HUES48 (cell line): ENCODE data around the gene MBOAT1.

Experiments
- H3K27ac ChIP-seq: one replicate; pipeline ENCODE4 v1.7.0; 2013; ENCODE audit warnings: low read depth, low read length, inconsistent platforms
- H3K27me3 ChIP-seq: 2 replicates; pipeline ENCODE4 v1.6.1; 2013; ENCODE audit warnings: mild to moderate bottlenecking, low read length; ENCODE audit not compliant: control insufficient read depth, insufficient read depth
- H3K36me3 ChIP-seq: 2 replicates; pipeline ENCODE4 v1.6.1; 2013; ENCODE audit warnings: low read length; ENCODE audit not compliant: control insufficient read depth, insufficient read depth
- H3K4me1 ChIP-seq: 2 replicates; pipeline ENCODE4 v1.6.1; 2013; ENCODE audit warnings: mild to moderate bottlenecking, low read length; ENCODE audit not compliant: control insufficient read depth, insufficient read depth
- H3K4me3 ChIP-seq: 2 replicates; pipeline ENCODE4 v1.5.1; 2013; ENCODE audit warnings: mild to moderate bottlenecking, low read depth, low read length
- H3K9ac ChIP-seq: 2 replicates; pipeline ENCODE4 v1.6.1; 2013; ENCODE audit warnings: mild to moderate bottlenecking, low read depth, low read length, moderate library complexity
- H3K9me3 ChIP-seq: 2 replicates; pipeline ENCODE4 v1.6.1; 2013; ENCODE audit warnings: low read length; ENCODE audit not compliant: control insufficient read depth, insufficient read depth

MBOAT1 gene

DNA sequence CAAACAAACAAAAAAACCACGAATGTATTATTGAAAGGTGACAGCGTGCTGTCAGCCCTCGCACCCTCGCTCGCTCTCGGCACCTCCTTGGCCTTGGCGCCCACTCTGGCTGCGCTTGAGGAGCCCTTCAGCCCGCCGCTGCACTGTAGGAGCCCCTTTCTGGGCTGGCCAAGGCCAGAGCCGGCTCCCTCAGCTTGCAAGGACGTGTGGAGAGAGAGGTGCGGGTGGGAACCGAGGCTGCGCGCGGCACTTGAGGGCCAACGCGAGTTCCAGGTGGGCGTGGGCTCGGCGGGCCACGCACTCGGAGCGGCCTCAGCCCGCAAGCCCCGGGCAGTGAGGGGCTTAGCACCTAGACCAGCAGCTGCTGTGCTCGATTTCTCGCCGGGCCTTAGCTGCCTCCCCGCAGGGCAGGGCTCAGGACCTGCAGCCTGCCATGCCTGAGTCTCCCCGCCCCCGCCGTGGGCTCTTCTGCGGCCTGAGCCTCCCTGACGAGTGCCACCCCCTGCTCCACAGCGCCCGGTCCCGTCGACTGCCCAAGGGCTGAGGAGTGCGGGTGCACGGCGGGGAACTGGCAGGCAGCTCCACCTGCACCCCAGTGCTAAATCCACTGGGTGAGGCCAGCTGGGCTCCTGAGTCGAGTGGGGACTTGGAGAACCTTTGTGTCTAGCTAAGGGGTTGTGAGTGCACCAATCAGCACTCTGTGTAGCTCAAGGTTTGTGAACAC lies 20.9 kb upstream of the MBOAT1 start:
- Histone ChIP-seq H3K27me3 (no peaks in the 10 kb centered on the region), H3K4me1 (peaks cover 12% of the 10 kb centered on the region; the same call in 1 of the 2 replicates)

DNA sequence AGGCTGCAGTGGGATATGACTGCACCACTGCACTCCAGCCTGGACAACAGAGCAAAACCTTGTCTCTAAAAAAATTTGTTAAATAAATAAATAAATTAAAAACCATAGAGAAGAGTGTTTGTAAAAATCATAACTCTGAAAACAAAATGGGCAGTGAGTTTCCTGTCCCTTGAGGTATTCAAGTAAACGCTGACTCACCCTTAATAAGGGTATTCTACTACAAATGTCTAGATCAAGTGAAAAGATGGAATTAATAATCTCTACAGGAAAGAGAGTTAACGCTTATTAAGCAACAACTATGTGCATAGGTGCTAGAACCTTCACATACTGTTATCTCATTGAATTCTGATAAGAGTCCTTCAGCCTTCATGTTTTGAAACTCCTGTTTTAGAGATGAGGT lies 19.9 kb upstream of the MBOAT1 start:
- Histone ChIP-seq H3K27ac (no peak overlapping the region), H3K36me3 (no peaks in the 10 kb centered on the region), H3K9me3 (no peaks in the 10 kb centered on the region; the same call in 1 of the 2 replicates), H3K4me3 (no peak overlapping the region), H3K4me1 (0 out of 2 replicates have a peak, but pooled peaks cover 5% of the 10 kb centered on the region), H3K9ac (no peak overlapping the region), H3K27me3 (no peaks in the 10 kb centered on the region)

More for the DNA sequence above, 20.9 kb upstream of the MBOAT1 start:
- Histone ChIP-seq H3K9me3 (no peaks in the 10 kb centered on the region; the same call in 1 of the 2 replicates), H3K9ac (no peak overlapping the region), H3K27ac (no peak overlapping the region), H3K4me3 (no peak overlapping the region), H3K36me3 (no peaks in the 10 kb centered on the region)

DNA sequence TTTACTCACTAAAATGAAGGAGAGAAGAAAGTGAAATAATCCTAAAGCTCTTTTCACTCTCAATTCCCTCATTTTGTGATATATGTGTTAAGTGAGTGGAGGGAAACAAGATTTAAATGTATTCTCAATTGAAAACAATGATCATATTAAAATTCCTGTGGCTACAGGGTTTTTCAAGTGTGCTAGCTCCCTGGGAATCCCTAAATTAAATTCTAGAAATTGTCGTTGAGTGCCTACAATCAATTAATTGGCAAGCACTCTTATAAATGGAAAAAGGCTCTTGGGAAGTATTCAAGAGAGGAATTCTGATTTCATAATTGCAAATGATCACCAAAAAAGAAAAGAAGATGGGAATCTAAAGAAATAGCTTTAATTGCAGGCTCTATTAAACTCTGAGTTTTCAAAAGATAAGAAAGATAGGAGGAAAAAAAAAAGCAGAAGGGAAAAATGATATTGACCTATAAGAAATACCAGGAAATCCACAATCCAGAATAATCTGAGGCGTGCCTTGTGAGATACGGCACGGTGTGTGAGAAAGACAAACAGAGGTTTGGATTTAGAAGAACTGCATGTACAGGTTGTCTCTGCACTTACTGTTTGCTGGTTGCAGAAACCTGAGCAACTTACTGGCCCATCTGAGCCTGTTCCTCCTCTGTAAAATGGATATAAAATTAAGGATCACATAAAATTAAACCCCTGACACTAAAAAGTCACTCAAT lies 18.3 kb upstream of the MBOAT1 start:
- Histone ChIP-seq H3K36me3 (no peaks in the 10 kb centered on the region), H3K4me3 (no peak overlapping the region), H3K27me3 (no peaks in the 10 kb centered on the region), H3K9ac (no peak overlapping the region), H3K9me3 (no peaks in the 10 kb centered on the region; the same call in 1 of the 2 replicates), H3K27ac (no peak overlapping the region), H3K4me1 (0 out of 2 replicates have a peak, but pooled peaks cover 5% of the 10 kb centered on the region)

DNA sequence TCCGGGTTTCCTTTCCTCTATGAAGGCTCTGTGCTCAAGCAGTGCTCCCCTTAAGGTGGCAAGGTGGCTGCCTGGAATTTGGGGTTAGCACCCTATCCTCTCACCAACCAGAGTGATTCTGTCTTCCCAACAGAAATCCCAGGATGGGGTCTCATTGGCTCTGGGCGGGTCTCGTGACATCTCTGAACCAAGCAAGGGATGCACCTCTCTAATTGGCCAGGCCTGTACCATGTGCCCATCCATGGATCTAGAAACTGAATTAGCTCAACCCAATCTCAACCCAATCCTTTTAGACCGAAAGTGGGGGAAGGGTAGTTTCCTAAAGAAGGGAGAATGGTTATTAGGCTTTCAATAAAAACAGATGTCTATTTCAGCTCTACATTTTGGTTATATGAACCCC lies 17.6 kb upstream of the MBOAT1 start:
- Histone ChIP-seq H3K27ac (no peak overlapping the region), H3K27me3 (no peaks in the 10 kb centered on the region), H3K4me3 (no peak overlapping the region), H3K9me3 (no peaks in the 10 kb centered on the region; the same call in 1 of the 2 replicates), H3K4me1 (0 out of 2 replicates have a peak, but pooled peaks cover 5% of the 10 kb centered on the region), H3K36me3 (no peaks in the 10 kb centered on the region), H3K9ac (no peak overlapping the region)

DNA sequence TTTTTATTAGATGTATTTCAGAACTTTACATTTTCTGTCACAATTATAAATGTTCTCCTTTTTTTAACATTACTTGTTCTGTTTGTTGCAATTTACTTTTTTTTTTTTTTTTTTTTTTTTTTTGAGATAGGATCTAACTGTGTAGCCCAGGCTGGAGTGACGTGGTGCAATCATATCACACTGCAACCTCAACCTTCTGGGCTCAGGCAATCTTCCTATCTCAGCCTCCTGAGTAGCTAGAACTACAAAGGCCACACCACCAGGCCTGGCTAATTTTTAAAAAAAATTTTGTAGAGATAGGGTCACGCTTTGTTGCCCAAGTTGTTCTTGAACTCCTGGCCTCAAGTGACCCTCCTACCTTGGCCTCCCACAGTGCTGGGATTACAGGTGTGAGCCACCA lies 15.1 kb upstream of the MBOAT1 start:
- Histone ChIP-seq H3K27ac (no peak overlapping the region), H3K36me3 (no peaks in the 10 kb centered on the region), H3K4me1 (0 out of 2 replicates have a peak, but pooled peaks cover 5% of the 10 kb centered on the region), H3K9ac (no peak overlapping the region), H3K27me3 (no peaks in the 10 kb centered on the region), H3K4me3 (no peak overlapping the region), H3K9me3 (no peaks in the 10 kb centered on the region)

- Histone ChIP-seq H3K36me3 (no peaks in the 10 kb centered on the region), H3K27ac (no peak overlapping the region), H3K9me3 (no peaks in the 10 kb centered on the region), H3K27me3 (no peaks in the 10 kb centered on the region), H3K9ac (no peak overlapping the region), H3K4me3 (no peak overlapping the region), H3K4me1 (0 out of 2 replicates have a peak, but pooled peaks cover 5% of the 10 kb centered on the region)
These were observed 10.9 kb upstream of the MBOAT1 start for GRCh38 chr6:20223141-20223540.

GRCh38 chr6:20221421-20221820 lies 9.2 kb upstream of the MBOAT1 start:
- Histone ChIP-seq H3K27me3 (no peaks in the 10 kb centered on the region), H3K9me3 (no peaks in the 10 kb centered on the region), H3K4me1 (0 out of 2 replicates have a peak, but pooled peaks cover 5% of the 10 kb centered on the region), H3K4me3 (no peak overlapping the region), H3K36me3 (no peaks in the 10 kb centered on the region), H3K9ac (no peak overlapping the region), H3K27ac (no peak overlapping the region)

DNA sequence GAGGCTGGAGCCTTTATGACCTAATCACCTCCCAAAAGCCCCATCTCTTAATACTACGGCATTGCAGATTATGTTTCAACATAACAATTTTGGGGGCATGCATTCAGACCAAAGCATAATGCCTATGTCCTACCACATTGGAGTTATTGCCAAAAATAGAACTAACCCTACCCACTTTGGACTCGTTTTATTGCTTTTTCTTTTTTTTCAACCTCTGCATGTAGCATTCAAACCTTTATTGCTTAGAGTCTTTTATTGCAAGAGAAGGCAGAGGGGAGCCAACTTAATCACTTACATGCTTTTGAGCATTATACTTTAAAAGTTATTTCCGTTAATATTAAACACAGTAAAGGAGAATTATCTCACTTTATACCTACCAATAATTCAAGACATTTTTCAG lies 8.1 kb upstream of the MBOAT1 start:
- H3K27me3 ChIP-seq, result no peaks in the 10 kb centered on the region
- no peaks in the 10 kb centered on the region for H3K9me3 ChIP-seq
- no peak overlapping the region for H3K9ac ChIP-seq
- H3K36me3 ChIP-seq, result no peaks in the 10 kb centered on the region
- 0 out of 2 replicates have a peak, but pooled peaks cover 5% of the 10 kb centered on the region for H3K4me1 ChIP-seq
- H3K27ac ChIP-seq, result no peak overlapping the region
- no peak overlapping the region for H3K4me3 ChIP-seq

GRCh38 chr6:20217891-20218290 lies 5.6 kb upstream of the MBOAT1 start:
- no peak overlapping the region for H3K4me3 ChIP-seq
- H3K9me3 ChIP-seq, result no peaks in the 10 kb centered on the region
- no peaks in the 10 kb centered on the region for H3K36me3 ChIP-seq
- H3K4me1 ChIP-seq, result peaks cover 13% of the 10 kb centered on the region
- peaks cover 7% of the 10 kb centered on the region for H3K27me3 ChIP-seq
- H3K9ac ChIP-seq, result no peak overlapping the region
- H3K27ac ChIP-seq, result no peak overlapping the region

DNA sequence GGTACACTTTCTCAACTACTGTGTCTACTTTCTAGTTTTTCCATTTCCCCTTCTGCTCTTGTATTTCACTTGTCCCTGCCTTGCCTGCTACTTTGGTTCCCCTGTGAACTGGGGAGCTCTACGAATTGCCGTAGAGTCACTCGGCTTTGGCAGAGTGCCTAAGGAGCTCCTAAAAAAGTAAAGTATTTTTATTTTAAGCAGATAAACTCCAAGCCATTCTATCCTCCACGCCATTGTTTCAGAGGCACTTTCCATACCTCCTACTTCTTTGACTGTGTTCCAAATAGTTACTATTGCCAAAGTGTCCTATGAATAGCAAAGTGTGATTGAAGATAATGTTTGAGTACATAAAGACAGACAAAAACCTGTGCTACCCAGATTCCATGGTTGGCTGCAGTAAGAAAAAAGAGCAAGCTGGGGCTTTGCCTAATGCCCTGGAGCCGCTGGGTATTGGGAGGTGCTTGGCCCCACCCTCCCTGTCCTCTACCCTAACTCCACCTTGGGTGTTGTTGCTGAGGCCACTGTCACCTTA lies 5.1 kb upstream of the MBOAT1 start:
- Histone ChIP-seq H3K27me3 (peaks cover 7% of the 10 kb centered on the region), H3K4me1 (peaks cover 15% of the 10 kb centered on the region), H3K9me3 (no peaks in the 10 kb centered on the region), H3K4me3 (no peak overlapping the region), H3K9ac (no peak overlapping the region), H3K36me3 (no peaks in the 10 kb centered on the region), H3K27ac (no peak overlapping the region)

- peaks cover 15% of the 10 kb centered on the region for H3K4me1 ChIP-seq
- no peak overlapping the region for H3K4me3 ChIP-seq
- H3K9me3 ChIP-seq, result no peaks in the 10 kb centered on the region
- H3K27me3 ChIP-seq, result peaks cover 7% of the 10 kb centered on the region
- H3K9ac ChIP-seq, result no peak overlapping the region
- no peaks in the 10 kb centered on the region for H3K36me3 ChIP-seq
- no peak overlapping the region for H3K27ac ChIP-seq
These were observed 3.0 kb upstream of the MBOAT1 start for GRCh38 chr6:20215310-20215709.
